ENCODE data around the gene CCDC158. TPM values are rescaled to one million over a fixed set of nuclear protein-coding genes. Genes with fewer than 3 reads are reported as not detected.

Gene CCDC158
- total RNA-seq, 1 donor from 2014 or later, result not detected

GRCh38 chr4:76270244-76271175, 150.4 kb downstream of the CCDC158 start:
- DNase-seq (ENCODE audit: low spot score), result no peak

GRCh38 chr4:76267811-76268210, 153.1 kb downstream of the CCDC158 start:
- no peak for TF ChIP-seq CTCF (IDR thresholded peaks at IDR 0.05)
- Mint-ChIP-seq H3K27me3 (ENCODE audit: low read depth) (peaks cover 4% of the 10 kb centered on the region), H3K4me3 (ENCODE audit: unreplicated experiment) (no peak overlapping the region), H3K36me3 (ENCODE audit: low read depth) (peaks cover 4% of the 10 kb centered on the region), H3K9me3 (ENCODE audit: low read depth) (no peaks in the 10 kb centered on the region), H3K4me1 (ENCODE audit: low read depth) (no peaks in the 10 kb centered on the region), H3K27ac (ENCODE audit: unreplicated experiment) (no peak overlapping the region)
- no peak for DNase-seq (ENCODE audit: low spot score)

More at GRCh38 chr4:76270244-76271175, 150.4 kb downstream of the CCDC158 start:
- H3K9me3 Mint-ChIP-seq (ENCODE audit: low read depth), result no peaks in the 10 kb centered on the region
- peaks cover 4% of the 10 kb centered on the region for H3K27me3 Mint-ChIP-seq (ENCODE audit: low read depth)
- no peaks in the 10 kb centered on the region for H3K4me1 Mint-ChIP-seq (ENCODE audit: low read depth)
- no peak for TF ChIP-seq CTCF (IDR thresholded peaks at IDR 0.05)
- H3K4me3 Mint-ChIP-seq (ENCODE audit: unreplicated experiment), result no peak overlapping the region
- H3K27ac Mint-ChIP-seq (ENCODE audit: unreplicated experiment), result no peak overlapping the region
- H3K36me3 Mint-ChIP-seq (ENCODE audit: low read depth), result peaks cover 2% of the 10 kb centered on the region

GRCh38 chr4:76266627-76267026, 154.3 kb downstream of the CCDC158 start:
- Mint-ChIP-seq H3K36me3 (ENCODE audit: low read depth) (peaks cover 4% of the 10 kb centered on the region), H3K27ac (ENCODE audit: unreplicated experiment) (no peak overlapping the region), H3K9me3 (ENCODE audit: low read depth) (no peaks in the 10 kb centered on the region), H3K4me3 (ENCODE audit: unreplicated experiment) (no peak overlapping the region), H3K4me1 (ENCODE audit: low read depth) (no peaks in the 10 kb centered on the region), H3K27me3 (ENCODE audit: low read depth) (peaks cover 7% of the 10 kb centered on the region)
- no peak for DNase-seq (ENCODE audit: low spot score)
- TF ChIP-seq CTCF (IDR thresholded peaks at IDR 0.05), result no peak

GRCh38 chr4:76265631-76266218, 155.2 kb downstream of the CCDC158 start:
- no peak for TF ChIP-seq CTCF (IDR thresholded peaks at IDR 0.05)
- peaks cover 3% of the 10 kb centered on the region for H3K36me3 Mint-ChIP-seq (ENCODE audit: low read depth)
- H3K4me1 Mint-ChIP-seq (ENCODE audit: low read depth), result no peaks in the 10 kb centered on the region
- no peak overlapping the region for H3K4me3 Mint-ChIP-seq (ENCODE audit: unreplicated experiment)
- H3K27me3 Mint-ChIP-seq (ENCODE audit: low read depth), result peaks cover 4% of the 10 kb centered on the region
- no peak overlapping the region for H3K27ac Mint-ChIP-seq (ENCODE audit: unreplicated experiment)
- no peaks in the 10 kb centered on the region for H3K9me3 Mint-ChIP-seq (ENCODE audit: low read depth)
- no peak for DNase-seq (ENCODE audit: low spot score)

Other genes starting within 250 kb of the CCDC158 start
- gene SCARB2, start 207.3 kb downstream of the CCDC158 start, total RNA-seq, result 145 to 165 TPM (median 155 TPM) in 3 replicates
- gene FAM47E, start 169.4 kb downstream of the CCDC158 start, total RNA-seq, result 0.73 to 1.2 TPM (median 0.92 TPM) in 3 replicates
- 3.6 to 15.0 TPM (median 12.9 TPM) in 3 replicates for gene STBD1, start 114.4 kb downstream of the CCDC158 start, total RNA-seq
- 29.2 to 43.4 TPM (median 42.7 TPM) in 3 replicates for gene SHROOM3, start 14.1 kb upstream of the CCDC158 start, total RNA-seq

Measured in chondrocyte (in vitro differentiated cells).